ENCODE results near the gene NMRK2. TPM values are rescaled to one million over a fixed set of nuclear protein-coding genes. Genes with fewer than 3 reads are reported as not detected.

The NMRK2 gene
- total and polyA plus RNA-seq, 2 of the 13 experiments (the other 11 are each of a cell fraction or from before 2014, with no cell fraction given): not detected

- TF ChIP-seq ZNF747 (CRISPR knock-in tag; IDR thresholded peaks at IDR 0.05; ENCODE audit: borderline replicate concordance) (no peak), HOXA3 (CRISPR knock-in tag; IDR thresholded peaks at IDR 0.05) (no peak)
- TF ChIP-seq, protein P1, sequence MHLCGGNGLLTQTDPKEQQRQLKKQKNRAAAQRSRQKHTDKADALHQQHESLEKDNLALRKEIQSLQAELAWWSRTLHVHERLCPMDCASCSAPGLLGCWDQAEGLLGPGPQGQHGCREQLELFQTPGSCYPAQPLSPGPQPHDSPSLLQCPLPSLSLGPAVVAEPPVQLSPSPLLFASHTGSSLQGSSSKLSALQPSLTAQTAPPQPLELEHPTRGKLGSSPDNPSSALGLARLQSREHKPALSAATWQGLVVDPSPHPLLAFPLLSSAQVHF (CRISPR knock-in tag; IDR thresholded peaks at IDR 0.05): no peak
Measured at GRCh38 chr19:3916033-3916432, 16.8 kb upstream of the NMRK2 start (continued).

DNA sequence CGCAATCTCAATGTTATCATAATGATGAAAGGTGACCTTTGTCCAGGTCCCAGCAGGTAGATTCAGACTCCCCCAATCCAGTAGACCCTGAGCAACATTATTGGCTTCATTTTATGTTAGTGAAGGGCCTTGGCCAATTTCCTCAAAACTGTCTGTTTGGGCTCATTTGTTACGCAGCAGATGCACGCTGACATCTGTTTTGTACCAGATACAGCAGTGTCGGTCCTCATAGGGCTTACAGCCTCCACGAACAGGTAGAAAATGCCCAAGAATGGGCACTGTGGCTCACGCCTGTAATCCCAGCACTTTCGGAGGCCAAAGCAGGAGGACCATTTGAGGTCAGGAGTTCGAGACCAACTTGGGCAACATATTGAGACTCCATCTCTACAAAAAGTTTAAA lies 13.1 kb upstream of the NMRK2 start:
- no peak for FAIRE-seq
- intact Hi-C loops (cut with micrococcal nuclease; ENCODE audit: unreplicated experiment) (no loop called here), in situ Hi-C loops (cut with HindIII; ENCODE audit: extremely low pct_ligation_motif_present, low pct_unique_long_range_greater_than_20kb) (no loop called here)
- ChIA-PET CTCF (ENCODE audit: low intra/inter-chr PET ratio, low total read pairs) (no interaction called here), POLR2A (no interaction called here)
- no peak overlapping the region for H3K4me2 ChIP-seq (ENCODE audit: low read depth, low read length)
- no peak overlapping the region for H3K27ac ChIP-seq (ENCODE audit: extremely low read length, insufficient read depth, low read length)
- no peaks in the 10 kb centered on the region for H3K9me3 ChIP-seq (ENCODE audit: low read length)
- H3K4me3 ChIP-seq (replicated peaks in 1 of 3; ENCODE audit: insufficient read depth in 1 of 3, low read depth in 2 of 3, low read length in 3 of 3): no peak overlapping the region
- ATAC-seq: no peak
- H2AFZ ChIP-seq (ENCODE audit: low read length): no peak overlapping the region
- no peaks in the 10 kb centered on the region for H3K4me1 ChIP-seq (ENCODE audit: insufficient read depth, low read length)
- DNase-seq (ENCODE audit: low spot score): no peak
- BruUV-seq (replicated peaks): no TSS peak
- TF ChIP-seq, protein P2, sequence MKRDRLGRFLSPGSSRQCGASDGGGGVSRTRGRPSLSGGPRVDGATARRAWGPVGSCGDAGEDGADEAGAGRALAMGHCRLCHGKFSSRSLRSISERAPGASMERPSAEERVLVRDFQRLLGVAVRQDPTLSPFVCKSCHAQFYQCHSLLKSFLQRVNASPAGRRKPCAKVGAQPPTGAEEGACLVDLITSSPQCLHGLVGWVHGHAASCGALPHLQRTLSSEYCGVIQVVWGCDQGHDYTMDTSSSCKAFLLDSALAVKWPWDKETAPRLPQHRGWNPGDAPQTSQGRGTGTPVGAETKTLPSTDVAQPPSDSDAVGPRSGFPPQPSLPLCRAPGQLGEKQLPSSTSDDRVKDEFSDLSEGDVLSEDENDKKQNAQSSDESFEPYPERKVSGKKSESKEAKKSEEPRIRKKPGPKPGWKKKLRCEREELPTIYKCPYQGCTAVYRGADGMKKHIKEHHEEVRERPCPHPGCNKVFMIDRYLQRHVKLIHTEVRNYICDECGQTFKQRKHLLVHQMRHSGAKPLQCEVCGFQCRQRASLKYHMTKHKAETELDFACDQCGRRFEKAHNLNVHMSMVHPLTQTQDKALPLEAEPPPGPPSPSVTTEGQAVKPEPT (CRISPR knock-in tag; IDR thresholded peaks at IDR 0.05; ENCODE audit: low read depth): no peak
- TF ChIP-seq RBM22 (optimal IDR thresholded peaks at IDR 0.05; ENCODE audit: low read length) (no peak), RBAK (CRISPR knock-in tag; IDR thresholded peaks at IDR 0.05) (peak; percentile 95), MYC (CRISPR knock-in tag; IDR thresholded peaks at IDR 0.05; ENCODE audit: borderline replicate concordance) (no peak)
- no peaks in the 10 kb centered on the region for H4K20me1 ChIP-seq (ENCODE audit: insufficient read depth, low read length)
- no peaks in the 10 kb centered on the region for H3K79me2 ChIP-seq (ENCODE audit: insufficient read depth, low read length)
- H3K27me3 ChIP-seq (ENCODE audit: control insufficient read depth in 1 of 2, insufficient read depth in 2 of 2, low read length in 2 of 2): peaks cover 0 to 6% of the 10 kb centered on the region in 2 experiments; a peak in 1 of 5 replicates
- no peak overlapping the region for H3K9ac ChIP-seq (ENCODE audit: insufficient read depth, low read depth, low read length)
- WGBS (ENCODE audit: low lambda C conversion rate): 65% methylated on average over 8 of the region's 8 CpGs
- no peaks in the 10 kb centered on the region for H3K36me3 ChIP-seq (replicated peaks in 1 of 2; ENCODE audit: control insufficient read depth in 1 of 2, insufficient read depth in 2 of 2, low read length in 2 of 2)
